ENCODE results near the gene LIMS1. TPM values are rescaled to one million over a fixed set of nuclear protein-coding genes. Genes with fewer than 3 reads are reported as not detected.
A peak's percentile ranks its signal among the peaks of the same experiment; 100 is the strongest.
"Not testable (repeated sequence)": the region's sequence is repeated elsewhere in the genome, so short reads cannot be mapped to it uniquely, and the experiment has no call there.

Gene LIMS1
- total and polyA plus RNA-seq, 4 donors = 26.7 to 102 (median 90.4) TPM

DNA sequence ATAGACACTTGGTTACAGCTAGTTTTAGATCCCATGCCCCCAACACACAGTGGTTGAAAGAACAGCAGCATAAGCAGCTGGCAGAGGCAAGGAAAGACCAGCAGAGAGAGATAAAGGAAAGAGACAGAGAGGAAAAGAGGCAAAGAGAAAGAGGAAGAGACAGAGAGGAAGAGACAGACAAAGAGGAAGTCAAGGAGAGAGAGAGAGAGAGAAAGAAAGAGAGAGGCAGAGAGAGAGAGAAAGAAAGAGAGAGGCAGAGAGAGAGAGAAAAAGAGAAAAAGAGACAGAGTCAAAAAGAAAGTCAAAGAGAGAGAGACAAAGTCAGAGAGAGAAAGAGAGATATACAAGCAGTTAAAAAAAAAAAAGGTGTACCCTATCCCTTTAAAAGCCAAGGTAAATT, 9.0 kb upstream of the LIMS1 start:
- not testable (repeated sequence) for H3K4me1 ChIP-seq (ENCODE audit: control insufficient read depth in 5 of 5, insufficient read depth in 5 of 5, low read length in 5 of 5); H3K9ac ChIP-seq (ENCODE audit: insufficient read depth in 1 of 2, low read length in 2 of 2); H3K4me3 ChIP-seq; H3K36me3 ChIP-seq (ENCODE audit: control insufficient read depth in 4 of 4, insufficient read depth in 4 of 4, low read length in 4 of 4); DNase-seq; ATAC-seq (ENCODE audit: insufficient read depth, low FRiP score); H3K27me3 ChIP-seq (ENCODE audit: control insufficient read depth in 3 of 3, insufficient read depth in 3 of 3, low read length in 2 of 3); H3K9me3 ChIP-seq (ENCODE audit: control insufficient read depth in 4 of 4, insufficient read depth in 3 of 4, low read length in 3 of 4); H3K27ac ChIP-seq (ENCODE audit: low read depth in 1 of 2, low read length in 1 of 2)

DNA sequence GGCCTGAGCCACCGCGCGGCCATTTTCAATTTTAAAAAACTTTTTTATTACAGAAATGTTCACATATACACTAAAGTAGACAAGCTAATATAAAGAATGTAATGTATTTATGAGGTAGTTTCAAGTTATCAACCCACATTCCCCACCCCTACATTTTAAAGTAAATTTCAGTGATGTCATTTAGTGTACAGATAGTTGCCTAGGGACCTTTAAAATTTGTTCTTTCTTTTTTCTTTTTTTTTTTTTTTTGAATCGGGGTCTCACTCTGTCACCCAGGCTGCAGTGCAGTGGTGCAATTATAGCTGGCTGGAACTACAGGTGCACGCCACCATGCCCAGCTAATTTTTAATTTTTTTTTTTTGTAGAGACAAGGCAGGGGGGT, 2.6 kb upstream of the LIMS1 start:
- no peak overlapping the region for H3K9ac ChIP-seq (ENCODE audit: insufficient read depth in 1 of 2, low read length in 2 of 2)
- H3K4me3 ChIP-seq = no peak overlapping the region
- no peaks in the 10 kb centered on the region for H3K27me3 ChIP-seq (ENCODE audit: control insufficient read depth in 3 of 3, insufficient read depth in 3 of 3, low read length in 2 of 3)
- no peaks in the 10 kb centered on the region for H3K9me3 ChIP-seq (ENCODE audit: control insufficient read depth in 4 of 4, insufficient read depth in 3 of 4, low read length in 3 of 4)
- peaks cover 0 to 13% (median 9%) of the 10 kb centered on the region in 5 donors for H3K4me1 ChIP-seq (ENCODE audit: control insufficient read depth in 5 of 5, insufficient read depth in 5 of 5, low read length in 5 of 5)
- WGBS, 2 donors = 91 to 97% methylated on average over 5 of the region's 5 CpGs
- H3K27ac ChIP-seq (ENCODE audit: low read depth in 1 of 2, low read length in 1 of 2) = no peak overlapping the region
- no peaks in the 10 kb centered on the region for H3K36me3 ChIP-seq (ENCODE audit: control insufficient read depth in 4 of 4, insufficient read depth in 4 of 4, low read length in 4 of 4)
- DNase-seq (no peak), ATAC-seq (ENCODE audit: insufficient read depth, low FRiP score) (no peak)
- TF ChIP-seq, protein P1, sequence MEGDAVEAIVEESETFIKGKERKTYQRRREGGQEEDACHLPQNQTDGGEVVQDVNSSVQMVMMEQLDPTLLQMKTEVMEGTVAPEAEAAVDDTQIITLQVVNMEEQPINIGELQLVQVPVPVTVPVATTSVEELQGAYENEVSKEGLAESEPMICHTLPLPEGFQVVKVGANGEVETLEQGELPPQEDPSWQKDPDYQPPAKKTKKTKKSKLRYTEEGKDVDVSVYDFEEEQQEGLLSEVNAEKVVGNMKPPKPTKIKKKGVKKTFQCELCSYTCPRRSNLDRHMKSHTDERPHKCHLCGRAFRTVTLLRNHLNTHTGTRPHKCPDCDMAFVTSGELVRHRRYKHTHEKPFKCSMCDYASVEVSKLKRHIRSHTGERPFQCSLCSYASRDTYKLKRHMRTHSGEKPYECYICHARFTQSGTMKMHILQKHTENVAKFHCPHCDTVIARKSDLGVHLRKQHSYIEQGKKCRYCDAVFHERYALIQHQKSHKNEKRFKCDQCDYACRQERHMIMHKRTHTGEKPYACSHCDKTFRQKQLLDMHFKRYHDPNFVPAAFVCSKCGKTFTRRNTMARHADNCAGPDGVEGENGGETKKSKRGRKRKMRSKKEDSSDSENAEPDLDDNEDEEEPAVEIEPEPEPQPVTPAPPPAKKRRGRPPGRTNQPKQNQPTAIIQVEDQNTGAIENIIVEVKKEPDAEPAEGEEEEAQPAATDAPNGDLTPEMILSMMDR (IDR thresholded peaks at IDR 0.05; ENCODE audit: control extremely low read depth, extremely low read depth) = no peak

DNA sequence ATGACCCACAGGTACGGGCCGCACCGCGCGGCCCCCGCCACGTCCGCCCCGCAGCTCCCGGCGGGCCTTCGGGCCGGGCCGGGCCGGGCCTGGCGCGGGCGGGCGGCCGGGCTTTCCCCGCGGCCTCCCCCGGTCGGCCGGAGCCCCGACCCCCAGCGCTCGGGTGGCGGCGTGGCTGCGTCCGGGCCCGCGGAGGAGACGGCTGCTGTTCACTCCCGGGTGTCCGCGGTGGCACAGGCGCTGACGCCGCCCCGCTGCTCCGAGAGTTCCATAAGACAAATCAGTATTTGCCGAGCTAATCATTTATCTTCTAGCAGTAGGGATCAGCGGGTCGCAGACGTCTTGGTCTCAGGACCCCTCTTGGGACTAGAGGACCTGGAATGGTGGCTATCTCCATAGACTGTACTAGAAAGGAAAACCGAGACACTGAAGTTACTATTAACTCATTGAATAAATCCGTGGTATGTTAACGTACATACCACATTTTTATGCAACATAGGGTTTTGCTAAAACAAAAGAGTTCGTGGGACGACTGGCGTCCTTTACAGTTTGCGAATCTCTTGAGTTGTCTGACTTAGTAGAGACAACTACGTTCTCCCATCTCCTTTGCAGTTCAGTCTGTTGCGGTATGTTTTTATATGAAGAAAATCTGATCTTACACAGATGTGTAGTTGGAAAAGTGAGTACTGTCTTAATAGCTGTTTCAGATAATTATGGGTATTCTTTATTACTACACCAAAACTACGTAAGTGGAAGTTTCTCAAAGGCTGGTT, 500 bp downstream of the LIMS1 start:
- peak; percentile 66 to 82 (median 67) for DNase-seq
- no peak for ATAC-seq (ENCODE audit: insufficient read depth, low FRiP score)
- Histone ChIP-seq H3K4me1 (ENCODE audit: control insufficient read depth in 5 of 5, insufficient read depth in 5 of 5, low read length in 5 of 5) (peaks cover 0 to 24% (median 9%) of the 10 kb centered on the region in 5 donors), H3K36me3 (ENCODE audit: control insufficient read depth in 4 of 4, insufficient read depth in 4 of 4, low read length in 4 of 4) (no peaks in the 10 kb centered on the region), H3K9me3 (ENCODE audit: control insufficient read depth in 4 of 4, insufficient read depth in 3 of 4, low read length in 3 of 4) (no peaks in the 10 kb centered on the region), H3K9ac (ENCODE audit: insufficient read depth in 1 of 2, low read length in 2 of 2) (peak overlapping the region; percentile 32 to 96), H3K27ac (ENCODE audit: low read depth in 1 of 2, low read length in 1 of 2) (peak overlapping the region; percentile 84 to 92), H3K4me3 (peak overlapping the region; percentile 68), H3K27me3 (ENCODE audit: control insufficient read depth in 3 of 3, insufficient read depth in 3 of 3, low read length in 2 of 3) (no peaks in the 10 kb centered on the region)
- TF ChIP-seq, protein P1 (IDR thresholded peaks at IDR 0.05; ENCODE audit: control extremely low read depth, extremely low read depth) = no peak
- 0 to 1% methylated on average over 29 to 57 of the region's 57 CpGs for WGBS, 2 donors

DNA sequence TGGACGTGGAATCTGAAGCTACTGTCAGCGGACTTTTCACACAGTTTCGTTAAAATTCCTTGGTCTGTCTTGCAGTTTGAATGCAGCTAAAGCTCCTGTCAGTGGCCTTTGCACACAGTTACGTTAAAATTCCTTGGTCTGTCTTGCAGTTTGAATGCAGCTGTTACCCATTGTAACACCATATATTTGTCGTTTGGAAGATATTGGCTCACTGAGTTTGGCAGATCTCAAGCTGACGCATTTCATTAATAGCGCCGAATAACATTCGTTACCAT, 1.0 kb downstream of the LIMS1 start:
- Histone ChIP-seq H3K27me3 (ENCODE audit: control insufficient read depth in 3 of 3, insufficient read depth in 3 of 3, low read length in 2 of 3) (no peaks in the 10 kb centered on the region), H3K9me3 (ENCODE audit: control insufficient read depth in 4 of 4, insufficient read depth in 3 of 4, low read length in 3 of 4) (no peaks in the 10 kb centered on the region), H3K4me3 (peak overlapping the region; percentile 39), H3K4me1 (ENCODE audit: control insufficient read depth in 5 of 5, insufficient read depth in 5 of 5, low read length in 5 of 5) (peaks cover 0 to 24% (median 9%) of the 10 kb centered on the region in 5 donors), H3K27ac (ENCODE audit: low read depth in 1 of 2, low read length in 1 of 2) (peak overlapping the region in 1 of 2 donors; percentile 47), H3K9ac (ENCODE audit: insufficient read depth in 1 of 2, low read length in 2 of 2) (peak overlapping the region; percentile 32 to 96), H3K36me3 (ENCODE audit: control insufficient read depth in 4 of 4, insufficient read depth in 4 of 4, low read length in 4 of 4) (no peaks in the 10 kb centered on the region)
- ATAC-seq (ENCODE audit: insufficient read depth, low FRiP score) = no peak
- TF ChIP-seq, protein P1 (IDR thresholded peaks at IDR 0.05; ENCODE audit: control extremely low read depth, extremely low read depth) = no peak
- DNase-seq = peak in 1 of 3 donors; percentile 76
- WGBS, 2 donors = 29 to 32% methylated on average over 9 of the region's 9 CpGs

Measured in lung (tissue), 12 donors.